Epidermal melanocyte (primary cell): Measurements from ENCODE around the gene MSL3B.

ENCODE experiments used
- DNase-seq: peaks from one replicate; pipeline ENCODE4 v3.0.0; 2011; ENCODE audit warnings: low spot score; ENCODE audit not compliant: insufficient read length

The MSL3B gene

GRCh38 chr2:233853353-233853752 is 14.8 kb downstream of the MSL3B start:
- no peak for DNase-seq

- no peak for DNase-seq
Measured at GRCh38 chr2:233852056-233852455, 16.1 kb downstream of the MSL3B start.

DNA sequence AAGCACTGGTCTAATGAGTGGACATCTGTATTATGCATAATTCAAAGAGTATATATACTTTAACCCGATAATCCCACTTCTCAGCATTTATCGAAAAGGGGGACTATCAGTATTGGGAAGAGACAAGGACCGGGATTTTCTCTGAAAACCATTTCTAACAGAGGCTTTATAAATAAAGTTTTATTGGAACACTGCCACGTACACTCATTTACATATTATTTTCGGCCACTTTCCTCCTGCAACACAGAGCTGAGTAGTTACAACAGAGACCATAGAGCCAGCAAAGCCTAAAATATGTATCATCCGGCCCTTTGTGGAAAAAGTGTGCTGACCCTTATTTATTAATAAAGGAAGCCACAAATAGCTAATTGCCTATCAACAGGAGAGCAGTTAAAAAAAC is 17.0 kb downstream of the MSL3B start:
- no peak for DNase-seq

DNA sequence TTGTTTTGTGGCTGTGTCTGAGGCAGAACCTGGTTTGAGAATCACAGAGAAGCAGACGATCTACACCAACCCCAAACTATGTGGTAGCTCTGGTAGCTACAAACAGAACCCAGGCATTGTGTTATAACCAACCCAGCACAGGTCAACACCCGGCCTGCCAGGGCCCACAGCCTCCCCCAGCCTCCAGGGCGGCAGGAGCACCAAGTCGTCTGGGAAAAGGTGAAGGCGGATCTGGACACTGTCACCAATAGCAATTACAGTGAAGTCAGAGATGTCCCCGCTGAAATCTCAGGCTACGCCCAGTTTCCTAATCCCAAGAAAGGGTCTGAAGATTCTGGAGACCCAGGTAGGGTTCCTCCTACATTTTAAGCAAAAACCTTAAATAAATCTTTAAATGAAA is 17.4 kb downstream of the MSL3B start:
- no peak for DNase-seq

DNA sequence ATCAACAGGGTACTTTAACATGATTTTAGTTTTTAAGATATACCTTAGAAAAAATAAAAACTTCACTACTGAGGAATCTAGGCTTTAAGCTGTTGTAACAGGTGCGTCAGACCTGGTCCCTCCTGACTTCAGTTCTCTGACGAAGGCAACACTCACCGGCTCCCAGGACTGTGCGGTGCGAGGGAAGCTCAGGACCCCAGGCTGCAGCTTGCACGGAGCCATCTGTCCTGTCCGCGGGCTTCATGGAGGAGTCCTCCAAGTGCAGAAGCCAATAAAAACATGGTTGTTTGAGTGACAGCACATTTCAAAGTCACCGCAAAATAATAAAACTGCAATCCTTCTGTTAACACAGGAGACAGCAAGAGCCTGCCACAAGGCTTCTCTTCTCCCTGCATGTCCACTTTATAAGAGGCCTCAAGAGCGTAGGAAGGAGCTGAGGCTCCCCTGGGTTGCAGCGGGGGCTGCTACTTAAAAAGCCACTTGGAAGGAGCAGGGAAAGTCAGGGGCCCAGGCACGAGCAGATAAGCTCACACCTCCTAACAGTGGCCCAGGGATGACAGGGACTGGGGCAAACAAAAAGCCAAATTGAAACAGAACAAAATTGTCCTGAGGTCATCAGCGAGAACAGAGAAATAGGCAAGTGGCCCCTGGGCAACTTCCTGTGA is 18.4 kb downstream of the MSL3B start:
- no peak for DNase-seq

- DNase-seq, result no peak
Measured at GRCh38 chr2:233848276-233848675, 19.9 kb downstream of the MSL3B start.

DNA sequence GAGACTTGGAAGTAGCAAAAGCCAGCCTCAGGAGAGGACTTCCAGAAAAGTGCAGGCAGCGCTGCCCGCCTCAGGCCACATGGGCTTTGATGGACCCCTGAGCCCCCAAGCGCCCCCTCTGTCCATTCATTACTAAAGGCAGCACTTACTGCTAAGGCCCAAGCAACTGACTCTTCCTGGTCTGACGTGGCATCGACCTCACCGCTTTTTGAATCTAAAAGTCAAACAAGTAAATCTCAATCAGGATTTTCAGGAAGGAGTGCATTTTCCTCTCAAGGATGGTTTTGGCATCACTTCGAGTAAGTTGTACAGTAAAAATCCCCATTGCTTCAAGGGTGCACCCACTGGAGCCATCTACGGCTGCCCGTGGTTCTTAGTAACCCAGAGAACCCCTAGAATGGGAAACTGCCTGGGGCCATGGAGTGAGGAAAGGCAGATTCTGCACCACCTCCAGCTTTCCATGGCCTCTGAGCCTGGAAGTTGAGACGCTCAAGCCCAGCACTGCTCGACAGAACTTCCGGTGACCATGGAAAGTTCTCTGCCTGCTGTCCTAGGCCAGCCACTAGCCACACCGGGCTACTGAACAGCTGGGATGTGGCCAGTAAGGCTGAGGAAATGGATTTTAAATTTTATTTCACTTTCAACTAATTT is 20.8 kb downstream of the MSL3B start:
- no peak for DNase-seq

- no peak for DNase-seq
Measured at GRCh38 chr2:233846387-233847247, 21.6 kb downstream of the MSL3B start.

- DNase-seq, result no peak
Measured at GRCh38 chr2:233845301-233846060, 22.7 kb downstream of the MSL3B start.

DNA sequence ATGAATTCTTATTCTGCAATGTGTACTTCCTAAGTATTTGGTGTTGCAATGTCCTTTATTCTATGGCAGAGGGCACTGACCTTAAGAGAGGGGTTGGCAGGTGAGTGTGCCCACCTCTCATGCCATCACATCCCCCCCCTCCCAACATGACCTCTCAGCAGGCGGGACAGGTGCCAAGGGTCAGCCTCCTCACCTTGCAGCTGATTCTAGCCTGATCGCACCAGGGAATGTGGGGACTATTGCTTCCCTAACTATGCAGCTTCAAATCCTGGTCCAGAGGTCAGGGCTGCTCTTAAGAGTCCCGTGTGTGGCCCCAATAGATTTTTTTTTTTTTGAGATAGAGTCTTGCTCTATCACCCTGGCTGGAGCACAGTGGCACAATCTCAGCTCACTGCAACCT is 23.4 kb downstream of the MSL3B start:
- no peak for DNase-seq

- DNase-seq, result no peak
Measured at GRCh38 chr2:233844064-233844807, 23.9 kb downstream of the MSL3B start.

GRCh38 chr2:233841183-233841582 is 27.0 kb downstream of the MSL3B start:
- DNase-seq, result no peak

DNA sequence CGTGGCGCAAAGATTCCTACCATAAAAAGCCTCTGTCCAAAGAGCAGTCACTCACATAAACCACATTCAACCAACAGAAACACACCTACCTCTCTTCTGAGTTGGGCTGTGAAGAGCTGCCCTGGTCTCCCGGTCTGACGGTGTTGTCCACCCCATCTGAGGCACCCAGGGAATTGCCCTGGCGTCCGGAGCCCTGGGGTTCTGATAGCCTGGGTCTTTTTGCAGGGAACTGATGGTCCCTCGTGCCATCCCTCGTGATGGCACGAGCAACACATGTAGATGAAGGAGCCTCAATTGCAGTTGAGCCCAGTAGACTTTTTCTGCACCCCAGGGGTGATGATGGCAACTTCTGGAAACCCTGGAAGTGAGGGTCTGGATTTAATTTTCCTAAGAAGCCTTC is 27.7 kb downstream of the MSL3B start:
- DNase-seq, result no peak

DNA sequence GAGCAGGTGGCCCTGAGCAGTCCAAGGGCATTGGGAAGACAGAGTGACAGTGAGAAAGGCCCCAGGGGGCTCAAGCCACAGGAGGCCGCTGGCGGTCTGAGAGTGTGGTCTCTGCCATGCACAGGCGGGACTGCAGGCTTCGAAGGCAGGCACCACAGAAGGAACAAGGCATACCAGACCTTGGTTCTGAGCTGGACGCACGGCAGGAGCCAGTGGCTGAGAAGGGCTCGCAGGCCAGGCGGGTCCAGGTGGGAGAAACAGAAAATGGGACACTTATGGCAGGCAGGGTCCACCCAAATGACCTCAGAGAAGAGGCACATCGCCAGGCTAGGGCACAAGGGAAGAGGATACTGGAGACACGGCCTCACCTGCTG is 28.8 kb downstream of the MSL3B start:
- DNase-seq, result no peak

GRCh38 chr2:233838726-233839446 is 29.3 kb downstream of the MSL3B start:
- no peak for DNase-seq

- no peak for DNase-seq
Measured at GRCh38 chr2:233838251-233838650, 29.9 kb downstream of the MSL3B start.

DNA sequence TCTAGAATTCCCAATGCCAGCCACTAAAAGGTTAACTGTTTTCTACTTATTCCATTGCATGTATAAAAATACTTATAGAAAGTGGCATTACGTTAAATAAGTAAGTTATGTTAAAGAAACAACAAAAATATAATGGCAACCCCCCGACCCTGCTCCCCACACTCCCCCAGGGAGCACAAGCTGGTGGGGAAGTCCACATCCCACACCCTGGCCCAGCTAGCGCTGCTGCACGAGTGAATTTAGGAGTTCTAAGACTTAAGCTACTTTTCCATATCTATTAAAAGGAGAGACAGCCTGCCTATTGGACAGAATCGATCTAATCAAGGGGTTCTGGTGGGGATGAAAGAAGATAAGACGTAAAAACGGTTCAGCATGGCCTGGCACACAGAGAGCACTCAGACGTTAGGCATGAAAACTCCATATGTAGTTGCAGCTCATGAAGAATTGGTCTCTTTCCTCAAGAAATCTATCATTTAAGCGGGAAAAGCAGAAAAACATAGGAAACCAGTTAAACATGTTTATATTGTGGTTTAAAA is 30.4 kb downstream of the MSL3B start:
- no peak for DNase-seq

DNA sequence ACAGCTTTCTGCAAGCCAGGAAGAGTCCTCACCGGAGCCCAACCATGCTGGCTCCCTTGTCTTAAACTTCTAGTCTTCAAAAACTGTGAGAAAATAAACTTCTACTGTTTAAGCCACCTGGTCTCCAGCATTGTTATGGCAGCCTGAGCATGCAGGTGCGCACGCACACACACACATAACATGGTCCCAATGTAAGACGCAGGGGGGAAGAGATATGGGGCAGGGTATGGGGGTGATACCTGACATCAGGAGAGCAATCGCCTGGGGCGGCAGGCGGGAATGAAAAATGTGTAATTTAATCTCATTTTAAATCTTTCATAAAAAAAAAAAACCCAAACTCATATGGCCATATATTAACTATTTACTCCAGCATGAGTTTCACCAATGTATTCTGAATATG is 31.8 kb downstream of the MSL3B start:
- no peak for DNase-seq

DNA sequence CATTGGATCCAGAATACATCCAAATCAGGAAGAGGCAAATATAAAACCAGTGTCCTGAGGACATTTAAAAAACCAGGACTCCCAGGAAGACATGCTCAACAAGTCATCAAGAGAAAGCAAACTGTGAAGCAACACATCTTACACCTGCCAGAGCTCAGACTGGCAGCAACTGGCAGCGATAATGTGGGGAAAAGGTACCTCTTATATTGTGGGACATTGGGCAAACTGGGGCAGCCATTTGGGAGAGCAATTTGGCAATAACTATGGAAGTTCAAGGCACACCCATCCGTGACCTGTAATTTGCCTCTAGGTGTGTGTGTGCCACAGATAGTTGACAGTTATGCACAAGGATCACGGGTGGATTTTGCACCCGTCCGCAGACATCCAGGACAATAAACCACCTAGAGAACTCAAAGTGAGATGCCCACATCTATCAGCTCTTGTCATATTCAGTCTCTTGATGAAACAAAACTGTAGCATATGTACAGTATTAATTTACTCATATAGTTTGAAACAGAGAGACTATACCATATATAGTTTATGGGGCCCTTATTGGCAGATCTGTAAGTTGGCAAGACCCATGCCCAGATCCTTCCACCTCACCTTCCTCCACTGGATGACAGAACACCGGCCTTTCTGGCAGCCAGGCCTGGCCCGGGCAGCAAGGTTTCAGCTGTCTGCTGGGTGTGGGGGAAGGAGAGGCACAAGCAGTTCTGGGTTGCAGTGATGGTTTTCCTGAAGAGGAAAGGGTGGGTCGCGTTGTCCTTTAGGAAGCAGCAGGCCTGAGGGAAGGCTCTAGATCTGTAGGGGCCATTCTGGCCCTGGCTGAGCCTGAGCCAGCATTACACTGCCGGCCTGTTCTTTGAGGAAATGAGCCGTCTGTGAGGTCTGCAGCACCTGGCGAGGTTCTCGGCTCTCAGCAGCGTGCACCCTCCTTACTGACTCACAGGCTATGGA is 32.7 kb downstream of the MSL3B start:
- no peak for DNase-seq
